ENCODE data around the gene ATG7.
"Not testable (repeated sequence)": the region's sequence is repeated elsewhere in the genome, so short reads cannot be mapped to it uniquely, and the experiment has no call there.

Gene ATG7

GRCh38 chr3:11470031-11470853, 198.0 kb downstream of the ATG7 start:
- DNase-seq: no peak

- DNase-seq: no peak
Measured at GRCh38 chr3:11475324-11475723, 203.1 kb downstream of the ATG7 start.

GRCh38 chr3:11476735-11477144, 204.5 kb downstream of the ATG7 start:
- DNase-seq: peak; percentile 58

GRCh38 chr3:11477407-11477911, 205.3 kb downstream of the ATG7 start:
- DNase-seq: no peak

GRCh38 chr3:11478167-11478566, 206.0 kb downstream of the ATG7 start:
- DNase-seq: no peak

GRCh38 chr3:11479221-11479620, 207.0 kb downstream of the ATG7 start:
- no peak for DNase-seq

- DNase-seq: no peak
Measured at GRCh38 chr3:11480663-11481298, 208.6 kb downstream of the ATG7 start.

GRCh38 chr3:11481556-11481955, 209.4 kb downstream of the ATG7 start:
- DNase-seq: no peak

- DNase-seq: no peak
Measured at GRCh38 chr3:11482021-11482420, 209.8 kb downstream of the ATG7 start.

GRCh38 chr3:11488356-11488755, 216.2 kb downstream of the ATG7 start:
- DNase-seq: not testable (repeated sequence)

GRCh38 chr3:11494131-11494916, 222.1 kb downstream of the ATG7 start:
- no peak for DNase-seq

- DNase-seq: no peak
Measured at GRCh38 chr3:11495948-11496557, 223.9 kb downstream of the ATG7 start.

- no peak for DNase-seq
Measured at GRCh38 chr3:11498177-11498576, 226.0 kb downstream of the ATG7 start.

- DNase-seq: no peak
Measured at GRCh38 chr3:11498646-11499045, 226.4 kb downstream of the ATG7 start.

- no peak for DNase-seq
Measured at GRCh38 chr3:11499144-11499543, 226.9 kb downstream of the ATG7 start.

GRCh38 chr3:11502413-11502812, 230.2 kb downstream of the ATG7 start:
- not testable (repeated sequence) for DNase-seq

- no peak for DNase-seq
Measured at GRCh38 chr3:11507719-11508118, 235.5 kb downstream of the ATG7 start.

- no peak for DNase-seq
Measured at GRCh38 chr3:11508346-11509172, 236.4 kb downstream of the ATG7 start.

GRCh38 chr3:11509173-11510000, 237.2 kb downstream of the ATG7 start:
- no peak for DNase-seq

GRCh38 chr3:11510001-11510340, 237.8 kb downstream of the ATG7 start:
- DNase-seq: no peak

- no peak for DNase-seq
Measured at GRCh38 chr3:11510356-11510755, 238.2 kb downstream of the ATG7 start.

All from NCI-H1436 treated with DMSO at 0.1 percent for 48 hours (cell line).